Measurements from ENCODE around the gene TICAM1. TPM values are rescaled to one million over a fixed set of nuclear protein-coding genes. Genes with fewer than 3 reads are reported as not detected.
A peak's percentile ranks its signal among the peaks of the same experiment; 100 is the strongest.

TICAM1 gene
- total and polyA plus RNA-seq, 2 of the 13 experiments (the other 11 are each of a cell fraction or from before 2014, with no cell fraction given), result 0.33 to 0.95 TPM

- TF ChIP-seq, protein P1, sequence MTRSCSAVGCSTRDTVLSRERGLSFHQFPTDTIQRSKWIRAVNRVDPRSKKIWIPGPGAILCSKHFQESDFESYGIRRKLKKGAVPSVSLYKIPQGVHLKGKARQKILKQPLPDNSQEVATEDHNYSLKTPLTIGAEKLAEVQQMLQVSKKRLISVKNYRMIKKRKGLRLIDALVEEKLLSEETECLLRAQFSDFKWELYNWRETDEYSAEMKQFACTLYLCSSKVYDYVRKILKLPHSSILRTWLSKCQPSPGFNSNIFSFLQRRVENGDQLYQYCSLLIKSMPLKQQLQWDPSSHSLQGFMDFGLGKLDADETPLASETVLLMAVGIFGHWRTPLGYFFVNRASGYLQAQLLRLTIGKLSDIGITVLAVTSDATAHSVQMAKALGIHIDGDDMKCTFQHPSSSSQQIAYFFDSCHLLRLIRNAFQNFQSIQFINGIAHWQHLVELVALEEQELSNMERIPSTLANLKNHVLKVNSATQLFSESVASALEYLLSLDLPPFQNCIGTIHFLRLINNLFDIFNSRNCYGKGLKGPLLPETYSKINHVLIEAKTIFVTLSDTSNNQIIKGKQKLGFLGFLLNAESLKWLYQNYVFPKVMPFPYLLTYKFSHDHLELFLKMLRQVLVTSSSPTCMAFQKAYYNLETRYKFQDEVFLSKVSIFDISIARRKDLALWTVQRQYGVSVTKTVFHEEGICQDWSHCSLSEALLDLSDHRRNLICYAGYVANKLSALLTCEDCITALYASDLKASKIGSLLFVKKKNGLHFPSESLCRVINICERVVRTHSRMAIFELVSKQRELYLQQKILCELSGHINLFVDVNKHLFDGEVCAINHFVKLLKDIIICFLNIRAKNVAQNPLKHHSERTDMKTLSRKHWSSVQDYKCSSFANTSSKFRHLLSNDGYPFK (CRISPR knock-in tag; IDR thresholded peaks at IDR 0.05; ENCODE audit: borderline replicate concordance), result peak; percentile 46; the same call in 1 of the 2 replicates
- TF ChIP-seq, protein P2, sequence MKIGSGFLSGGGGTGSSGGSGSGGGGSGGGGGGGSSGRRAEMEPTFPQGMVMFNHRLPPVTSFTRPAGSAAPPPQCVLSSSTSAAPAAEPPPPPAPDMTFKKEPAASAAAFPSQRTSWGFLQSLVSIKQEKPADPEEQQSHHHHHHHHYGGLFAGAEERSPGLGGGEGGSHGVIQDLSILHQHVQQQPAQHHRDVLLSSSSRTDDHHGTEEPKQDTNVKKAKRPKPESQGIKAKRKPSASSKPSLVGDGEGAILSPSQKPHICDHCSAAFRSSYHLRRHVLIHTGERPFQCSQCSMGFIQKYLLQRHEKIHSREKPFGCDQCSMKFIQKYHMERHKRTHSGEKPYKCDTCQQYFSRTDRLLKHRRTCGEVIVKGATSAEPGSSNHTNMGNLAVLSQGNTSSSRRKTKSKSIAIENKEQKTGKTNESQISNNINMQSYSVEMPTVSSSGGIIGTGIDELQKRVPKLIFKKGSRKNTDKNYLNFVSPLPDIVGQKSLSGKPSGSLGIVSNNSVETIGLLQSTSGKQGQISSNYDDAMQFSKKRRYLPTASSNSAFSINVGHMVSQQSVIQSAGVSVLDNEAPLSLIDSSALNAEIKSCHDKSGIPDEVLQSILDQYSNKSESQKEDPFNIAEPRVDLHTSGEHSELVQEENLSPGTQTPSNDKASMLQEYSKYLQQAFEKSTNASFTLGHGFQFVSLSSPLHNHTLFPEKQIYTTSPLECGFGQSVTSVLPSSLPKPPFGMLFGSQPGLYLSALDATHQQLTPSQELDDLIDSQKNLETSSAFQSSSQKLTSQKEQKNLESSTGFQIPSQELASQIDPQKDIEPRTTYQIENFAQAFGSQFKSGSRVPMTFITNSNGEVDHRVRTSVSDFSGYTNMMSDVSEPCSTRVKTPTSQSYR (CRISPR knock-in tag; IDR thresholded peaks at IDR 0.05; ENCODE audit: borderline replicate concordance), result no peak
- TF ChIP-seq PCBP2 (optimal IDR thresholded peaks at IDR 0.05; ENCODE audit: low read depth, low read length, poor library complexity, severe bottlenecking) (no peak), PHF21A (CRISPR knock-in tag; IDR thresholded peaks at IDR 0.05) (no peak), MIER3 (CRISPR knock-in tag; IDR thresholded peaks at IDR 0.05; ENCODE audit: borderline replicate concordance) (no peak), PRPF4 (IDR thresholded peaks at IDR 0.05; ENCODE audit: low read depth, low read length, poor library complexity, severe bottlenecking) (no peak), ZSCAN25 (CRISPR knock-in tag; IDR thresholded peaks at IDR 0.05) (peak; percentile 91), NR2F2 (IDR thresholded peaks at IDR 0.05; ENCODE audit: borderline replicate concordance, low read depth) (no peak; the same call in 1 of the 2 replicates), ETV5 (CRISPR knock-in tag; IDR thresholded peaks at IDR 0.05; ENCODE audit: borderline replicate concordance) (0 out of 2 replicates have a peak, but pooled peaks have one; percentile 28), WIZ (CRISPR knock-in tag; IDR thresholded peaks at IDR 0.05) (no peak), TEAD2 (CRISPR knock-in tag; IDR thresholded peaks at IDR 0.05) (no peak), THYN1 (CRISPR knock-in tag; IDR thresholded peaks at IDR 0.05; ENCODE audit: borderline replicate concordance, low read depth) (no peak), TBP (CRISPR knock-in tag; IDR thresholded peaks at IDR 0.05) (no peak), IKZF4 (CRISPR knock-in tag; IDR thresholded peaks at IDR 0.05; ENCODE audit: borderline replicate concordance, low read depth, not compliant biosample characterization) (no peak), ZSCAN30 (CRISPR knock-in tag; IDR thresholded peaks at IDR 0.05) (no peak), STAG1 (CRISPR knock-in tag; IDR thresholded peaks at IDR 0.05) (peak; percentile 87), YY1 (IDR thresholded peaks at IDR 0.05; ENCODE audit: insufficient read depth, insufficient replicate concordance, low read depth, low read length) (peak; percentile 69), HMG20B (CRISPR knock-in tag; conservative IDR thresholded peaks at IDR 0.05) (no peak), ARNT (IDR thresholded peaks at IDR 0.05) (no peak), XRCC5 (optimal IDR thresholded peaks at IDR 0.05; ENCODE audit: low read length) (peak; percentile 90), ZNF678 (CRISPR knock-in tag; IDR thresholded peaks at IDR 0.05) (no peak)
- TF ChIP-seq, protein P3, sequence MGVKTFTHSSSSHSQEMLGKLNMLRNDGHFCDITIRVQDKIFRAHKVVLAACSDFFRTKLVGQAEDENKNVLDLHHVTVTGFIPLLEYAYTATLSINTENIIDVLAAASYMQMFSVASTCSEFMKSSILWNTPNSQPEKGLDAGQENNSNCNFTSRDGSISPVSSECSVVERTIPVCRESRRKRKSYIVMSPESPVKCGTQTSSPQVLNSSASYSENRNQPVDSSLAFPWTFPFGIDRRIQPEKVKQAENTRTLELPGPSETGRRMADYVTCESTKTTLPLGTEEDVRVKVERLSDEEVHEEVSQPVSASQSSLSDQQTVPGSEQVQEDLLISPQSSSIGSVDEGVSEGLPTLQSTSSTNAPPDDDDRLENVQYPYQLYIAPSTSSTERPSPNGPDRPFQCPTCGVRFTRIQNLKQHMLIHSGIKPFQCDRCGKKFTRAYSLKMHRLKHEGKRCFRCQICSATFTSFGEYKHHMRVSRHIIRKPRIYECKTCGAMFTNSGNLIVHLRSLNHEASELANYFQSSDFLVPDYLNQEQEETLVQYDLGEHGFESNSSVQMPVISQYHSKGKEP (CRISPR knock-in tag; IDR thresholded peaks at IDR 0.05), result no peak
Observed at GRCh38 chr19:4851551-4852290, 20.2 kb upstream of the TICAM1 start (continued).

Data from HepG2 (cell line).